Measurements from ENCODE around the gene ZNF81.
"Not testable (repeated sequence)": the region's sequence is repeated elsewhere in the genome, so short reads cannot be mapped to it uniquely, and the experiment has no call there.

ZNF81 gene

DNA sequence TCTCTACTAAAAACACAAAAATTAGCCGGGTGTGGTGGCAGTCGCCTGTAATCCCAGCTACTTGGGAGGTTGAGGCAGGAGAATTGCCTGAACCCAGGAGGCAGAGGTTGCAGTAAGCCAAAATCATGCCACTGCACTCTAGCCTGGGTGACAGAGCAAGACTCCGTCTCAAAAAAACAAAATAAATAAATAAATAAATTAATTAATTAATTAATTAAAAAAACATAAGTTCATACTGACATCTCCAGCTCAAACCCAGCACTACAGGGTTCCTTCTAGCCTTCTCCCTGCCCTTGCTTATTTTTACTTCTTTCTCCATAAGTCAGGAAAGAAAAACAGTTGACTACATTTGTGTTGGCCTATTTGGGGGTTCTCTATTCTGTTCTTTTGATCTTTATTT lies 95.3 kb downstream of the ZNF81 start:
- DNase-seq (ENCODE audit: low read depth in 1 of 2, low spot score in 1 of 2) = not testable (repeated sequence)

- no peak for DNase-seq (ENCODE audit: low read depth in 1 of 2, low spot score in 1 of 2)
These were observed 97.2 kb downstream of the ZNF81 start for GRCh38 chrX:47933946-47934345.

- DNase-seq (ENCODE audit: low read depth in 1 of 2, low spot score in 1 of 2) = no peak
These were observed 99.7 kb downstream of the ZNF81 start for GRCh38 chrX:47936224-47936939.

GRCh38 chrX:47936940-47937317 lies 100.2 kb downstream of the ZNF81 start:
- no peak for DNase-seq (ENCODE audit: low read depth in 1 of 2, low spot score in 1 of 2)

- no peak for DNase-seq (ENCODE audit: low read depth in 1 of 2, low spot score in 1 of 2)
These were observed 103.7 kb downstream of the ZNF81 start for GRCh38 chrX:47940448-47940847.

DNA sequence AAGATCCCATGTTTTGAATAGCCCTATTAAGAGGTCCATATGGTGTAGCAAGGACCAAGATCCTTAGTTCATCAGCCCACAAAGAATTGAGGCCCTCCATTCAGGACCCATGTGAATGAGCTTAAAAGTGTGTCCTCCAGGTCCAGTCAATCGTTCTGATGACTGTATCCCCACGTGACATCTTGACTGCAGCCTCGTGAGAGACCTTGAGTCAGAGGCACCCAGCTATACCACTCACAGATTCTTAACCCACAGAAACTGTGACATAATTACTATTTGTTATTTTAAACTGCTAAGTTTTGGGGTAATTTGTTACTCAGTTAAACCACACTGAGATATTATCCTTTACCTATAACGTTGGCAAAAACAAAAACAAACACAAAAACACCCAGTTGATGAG lies 104.7 kb downstream of the ZNF81 start:
- no peak for DNase-seq (ENCODE audit: low read depth in 1 of 2, low spot score in 1 of 2)

DNA sequence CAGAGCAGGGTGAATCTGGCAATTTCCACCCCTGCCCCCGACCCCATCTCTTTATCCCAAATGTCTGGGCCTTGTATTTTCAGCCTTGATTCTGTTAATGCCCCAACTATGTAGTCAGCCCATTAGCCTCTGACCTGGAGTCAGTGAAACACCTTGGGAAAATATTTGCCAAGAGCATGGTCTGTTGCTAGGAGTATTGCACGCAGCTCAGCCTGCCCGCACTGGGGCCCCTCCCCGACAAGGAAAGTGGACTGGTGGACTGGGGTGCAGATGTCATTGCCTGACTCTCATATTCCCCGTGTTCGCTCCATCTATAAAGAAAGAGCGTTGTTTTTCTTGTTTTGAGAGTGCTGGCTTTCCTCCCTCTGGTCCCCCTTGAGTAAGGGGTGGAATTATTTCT lies 118.6 kb downstream of the ZNF81 start:
- DNase-seq (ENCODE audit: low read depth in 1 of 2, low spot score in 1 of 2) = not testable (repeated sequence)

DNA sequence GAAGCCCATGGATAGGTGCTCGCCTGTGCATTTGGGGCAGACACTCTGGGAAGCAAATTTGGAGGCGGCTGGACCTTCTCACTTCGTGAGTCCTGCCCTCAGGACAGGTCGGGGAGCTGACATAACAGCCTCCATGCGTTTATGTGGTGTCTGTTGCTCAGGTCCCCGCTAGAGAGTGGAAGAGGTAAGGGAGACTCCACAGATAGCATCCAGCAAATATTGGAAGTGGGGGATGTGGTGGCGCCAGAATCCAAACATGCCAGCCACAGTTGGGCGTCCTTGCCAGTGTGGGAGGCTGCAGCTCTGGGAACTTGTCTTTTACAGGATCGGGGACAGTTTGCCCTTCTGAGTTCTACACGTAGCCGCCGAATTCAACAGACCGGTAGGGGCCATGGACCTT lies 119.3 kb downstream of the ZNF81 start:
- DNase-seq (ENCODE audit: low read depth in 1 of 2, low spot score in 1 of 2) = no peak

GRCh38 chrX:47958206-47958605 lies 121.5 kb downstream of the ZNF81 start:
- not testable (repeated sequence) for DNase-seq (ENCODE audit: low read depth in 1 of 2, low spot score in 1 of 2)

DNA sequence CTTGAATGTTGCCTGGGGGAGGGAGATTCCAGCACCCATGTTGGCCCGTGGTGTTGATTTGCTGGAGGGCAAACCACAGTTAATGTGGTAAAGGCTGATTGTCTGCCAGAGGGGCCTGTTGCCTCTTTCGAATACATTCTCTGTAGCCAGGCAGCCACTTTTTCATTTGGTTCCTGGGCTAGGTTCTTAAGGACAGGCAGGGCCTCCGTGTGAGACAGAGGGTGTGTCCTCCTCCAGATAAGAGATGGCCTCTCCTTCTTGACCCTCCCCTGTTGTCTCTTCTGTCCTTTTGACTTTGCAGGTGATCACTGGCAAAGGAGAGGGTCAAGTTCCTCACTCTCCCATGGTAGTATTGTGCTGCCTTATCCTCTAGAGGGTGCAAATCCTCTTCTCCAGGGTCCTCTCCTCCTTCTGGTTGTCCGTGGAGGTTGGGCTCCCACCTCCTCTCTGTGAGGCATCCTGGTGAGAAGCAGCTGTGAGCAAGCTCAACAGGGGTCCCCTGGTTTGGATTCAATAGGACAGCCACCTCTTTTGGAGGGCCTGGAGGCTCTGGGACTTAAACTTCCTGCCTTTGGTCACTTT lies 122.2 kb downstream of the ZNF81 start:
- DNase-seq (ENCODE audit: low read depth in 1 of 2, low spot score in 1 of 2) = no peak

- DNase-seq (ENCODE audit: low read depth in 1 of 2, low spot score in 1 of 2) = no peak
These were observed 123.7 kb downstream of the ZNF81 start for GRCh38 chrX:47960406-47960805.

- DNase-seq (ENCODE audit: low read depth in 1 of 2, low spot score in 1 of 2) = not testable (repeated sequence)
These were observed 125.1 kb downstream of the ZNF81 start for GRCh38 chrX:47961830-47962229.

GRCh38 chrX:47965526-47965925 lies 128.8 kb downstream of the ZNF81 start:
- not testable (repeated sequence) for DNase-seq (ENCODE audit: low read depth in 1 of 2, low spot score in 1 of 2)
